Measurements from ENCODE around the gene ARHGEF39. TPM values are rescaled to one million over a fixed set of nuclear protein-coding genes. Genes with fewer than 3 reads are reported as not detected.

The ARHGEF39 gene
- total and polyA plus RNA-seq, 2 experiments from 2014 or later: 5.6 to 12.6 TPM

GRCh38 chr9:35705372-35705771 is 40.4 kb upstream of the ARHGEF39 start:
- TF ChIP-seq CTCF (IDR thresholded peaks at IDR 0.05; ENCODE audit: low read depth, low read length): no peak
- Histone ChIP-seq H3K4me1 (ENCODE audit: low read depth) (no peaks in the 10 kb centered on the region), H3K4me3 (no peak overlapping the region), H3K27ac (no peak overlapping the region), H3K27me3 (no peaks in the 10 kb centered on the region), H3K9me3 (ENCODE audit: low read depth) (no peaks in the 10 kb centered on the region), H3K36me3 (peaks cover 86% of the 10 kb centered on the region)
- no peak for DNase-seq (ENCODE audit: low read depth in 1 of 2, low spot score in 1 of 2)

- TF ChIP-seq CTCF (IDR thresholded peaks at IDR 0.05; ENCODE audit: low read depth, low read length): no peak
- DNase-seq (ENCODE audit: low read depth in 1 of 2, low spot score in 1 of 2): no peak
- no peaks in the 10 kb centered on the region for H3K27me3 ChIP-seq
- H3K27ac ChIP-seq: no peak overlapping the region
- H3K4me3 ChIP-seq: no peak overlapping the region
- H3K36me3 ChIP-seq: peaks cover 95% of the 10 kb centered on the region
- no peaks in the 10 kb centered on the region for H3K4me1 ChIP-seq (ENCODE audit: low read depth)
- no peaks in the 10 kb centered on the region for H3K9me3 ChIP-seq (ENCODE audit: low read depth)
Observed at GRCh38 chr9:35703906-35704672, 39.1 kb upstream of the ARHGEF39 start.

GRCh38 chr9:35702696-35703095 is 37.7 kb upstream of the ARHGEF39 start:
- no peak overlapping the region for H3K27ac ChIP-seq
- H3K27me3 ChIP-seq: no peaks in the 10 kb centered on the region
- TF ChIP-seq CTCF (IDR thresholded peaks at IDR 0.05; ENCODE audit: low read depth, low read length): no peak
- no peaks in the 10 kb centered on the region for H3K9me3 ChIP-seq (ENCODE audit: low read depth)
- H3K4me3 ChIP-seq: no peak overlapping the region
- no peaks in the 10 kb centered on the region for H3K4me1 ChIP-seq (ENCODE audit: low read depth)
- peaks cover 95% of the 10 kb centered on the region for H3K36me3 ChIP-seq
- DNase-seq (ENCODE audit: low read depth in 1 of 2, low spot score in 1 of 2): no peak

GRCh38 chr9:35700942-35701341 is 35.9 kb upstream of the ARHGEF39 start:
- Histone ChIP-seq H3K36me3 (peaks cover 85% of the 10 kb centered on the region), H3K4me1 (ENCODE audit: low read depth) (no peaks in the 10 kb centered on the region), H3K27me3 (no peaks in the 10 kb centered on the region), H3K9me3 (ENCODE audit: low read depth) (no peaks in the 10 kb centered on the region), H3K27ac (no peak overlapping the region), H3K4me3 (no peak overlapping the region)
- DNase-seq (ENCODE audit: low read depth in 1 of 2, low spot score in 1 of 2): no peak
- no peak for TF ChIP-seq CTCF (IDR thresholded peaks at IDR 0.05; ENCODE audit: low read depth, low read length)

- H3K27me3 ChIP-seq: no peaks in the 10 kb centered on the region
- no peaks in the 10 kb centered on the region for H3K9me3 ChIP-seq (ENCODE audit: low read depth)
- H3K36me3 ChIP-seq: peaks cover 76% of the 10 kb centered on the region
- H3K27ac ChIP-seq: no peak overlapping the region
- no peaks in the 10 kb centered on the region for H3K4me1 ChIP-seq (ENCODE audit: low read depth)
- DNase-seq (ENCODE audit: low read depth in 1 of 2, low spot score in 1 of 2): no peak
- H3K4me3 ChIP-seq: no peak overlapping the region
- no peak for TF ChIP-seq CTCF (IDR thresholded peaks at IDR 0.05; ENCODE audit: low read depth, low read length)
Observed at GRCh38 chr9:35700031-35700430, 35.0 kb upstream of the ARHGEF39 start.
